Activated T-cell treated with anti-CD3 and anti-CD28 coated beads, Interleukin-2, amount 50 U/mL, for 4 hours (primary cell): Measurements from ENCODE around the gene SNUPN. TPM values are rescaled to one million over a fixed set of nuclear protein-coding genes. Genes with fewer than 3 reads are reported as not detected.

Experiments used
- ATAC-seq, 2 donors: fragments of 200-7000 bp; cut with Tn5 transposase; one replicate each; pipeline ENCODE4 v1.10.0; 2021
- DNase-seq: peaks from one replicate; pipeline ENCODE4 v3.0.0-alpha.2; 2020
- H3K27me3 Mint-ChIP-seq: one replicate; pipeline ENCODE4 v1.8.0; 2021; ENCODE audit warnings: low read depth, mixed read lengths
- H3K36me3 Mint-ChIP-seq: one replicate; pipeline ENCODE4 v1.8.0; 2022; ENCODE audit warnings: mixed read lengths; ENCODE audit not compliant: insufficient read depth
- H3K4me1 Mint-ChIP-seq: one replicate; pipeline ENCODE4 v1.8.0; 2021; ENCODE audit warnings: low read depth, mixed read lengths
- H3K4me3 Mint-ChIP-seq: one replicate; pipeline ENCODE4 v1.8.0; 2021; ENCODE audit warnings: mild to moderate bottlenecking, moderate library complexity, mixed read lengths
- H3K9me3 Mint-ChIP-seq: one replicate; pipeline ENCODE4 v1.8.0; 2021; ENCODE audit warnings: mixed read lengths
- total RNA-seq, 3 donors: library from RNA; stranded (reverse); gene quantifications; one replicate each; pipeline ENCODE4 v1.2.1, GENCODE V29; 2021

The SNUPN gene
- total RNA-seq, 3 donors from 2014 or later = 32.1 to 35.7 (median 32.8) TPM

GRCh38 chr15:75622505-75622904, 3.0 kb downstream of the SNUPN start:
- H3K36me3 Mint-ChIP-seq = peaks cover 3% of the 10 kb centered on the region
- ATAC-seq = no peak
- H3K4me1 Mint-ChIP-seq = peaks cover 38% of the 10 kb centered on the region
- DNase-seq = no peak
- no peaks in the 10 kb centered on the region for H3K9me3 Mint-ChIP-seq
- H3K27me3 Mint-ChIP-seq = no peaks in the 10 kb centered on the region
- peak overlapping the region; percentile 45 for H3K4me3 Mint-ChIP-seq

GRCh38 chr15:75620841-75621391, 4.6 kb downstream of the SNUPN start:
- no peak for ATAC-seq
- Mint-ChIP-seq H3K4me1 (peaks cover 32% of the 10 kb centered on the region), H3K4me3 (peak overlapping the region; percentile 67), H3K9me3 (no peaks in the 10 kb centered on the region), H3K36me3 (peaks cover 13% of the 10 kb centered on the region), H3K27me3 (no peaks in the 10 kb centered on the region)
- peak; percentile 20 for DNase-seq

- DNase-seq = no peak
- Mint-ChIP-seq H3K27me3 (no peaks in the 10 kb centered on the region), H3K4me1 (peaks cover 32% of the 10 kb centered on the region), H3K36me3 (peaks cover 17% of the 10 kb centered on the region), H3K4me3 (peak overlapping the region; percentile 43), H3K9me3 (no peaks in the 10 kb centered on the region)
- no peak for ATAC-seq
These were observed 5.3 kb downstream of the SNUPN start for GRCh38 chr15:75620058-75620820.

GRCh38 chr15:75616766-75617165, 8.8 kb downstream of the SNUPN start:
- H3K9me3 Mint-ChIP-seq = no peaks in the 10 kb centered on the region
- no peak overlapping the region for H3K4me3 Mint-ChIP-seq
- DNase-seq (no peak), ATAC-seq (no peak)
- H3K27me3 Mint-ChIP-seq = no peaks in the 10 kb centered on the region
- H3K4me1 Mint-ChIP-seq = peaks cover 19% of the 10 kb centered on the region
- H3K36me3 Mint-ChIP-seq = peaks cover 30% of the 10 kb centered on the region

- DNase-seq = no peak
- H3K9me3 Mint-ChIP-seq = no peaks in the 10 kb centered on the region
- peak overlapping the region; percentile 31 for H3K4me3 Mint-ChIP-seq
- peaks cover 37% of the 10 kb centered on the region for H3K36me3 Mint-ChIP-seq
- no peaks in the 10 kb centered on the region for H3K27me3 Mint-ChIP-seq
- peak; percentile 60 to 73 for ATAC-seq
- H3K4me1 Mint-ChIP-seq = peaks cover 44% of the 10 kb centered on the region
These were observed 18.5 kb downstream of the SNUPN start for GRCh38 chr15:75606711-75607699.

- Mint-ChIP-seq H3K36me3 (peaks cover 34% of the 10 kb centered on the region), H3K27me3 (no peaks in the 10 kb centered on the region), H3K4me1 (peaks cover 44% of the 10 kb centered on the region), H3K9me3 (no peaks in the 10 kb centered on the region), H3K4me3 (peak overlapping the region; percentile 27)
- ATAC-seq (no peak), DNase-seq (no peak)
These were observed 19.5 kb downstream of the SNUPN start for GRCh38 chr15:75606026-75606425.

GRCh38 chr15:75599401-75599800, 26.1 kb downstream of the SNUPN start:
- peaks cover 21% of the 10 kb centered on the region for H3K4me1 Mint-ChIP-seq
- ATAC-seq = no peak
- H3K9me3 Mint-ChIP-seq = no peaks in the 10 kb centered on the region
- H3K36me3 Mint-ChIP-seq = peaks cover 34% of the 10 kb centered on the region
- no peak overlapping the region for H3K4me3 Mint-ChIP-seq
- DNase-seq = no peak
- H3K27me3 Mint-ChIP-seq = no peaks in the 10 kb centered on the region

GRCh38 chr15:75598361-75598760, 27.2 kb downstream of the SNUPN start:
- no peak for DNase-seq
- Mint-ChIP-seq H3K9me3 (no peaks in the 10 kb centered on the region), H3K4me3 (no peak overlapping the region), H3K4me1 (peaks cover 21% of the 10 kb centered on the region), H3K36me3 (peaks cover 34% of the 10 kb centered on the region), H3K27me3 (no peaks in the 10 kb centered on the region)
- ATAC-seq = no peak

- H3K4me1 Mint-ChIP-seq = peaks cover 21% of the 10 kb centered on the region
- DNase-seq (peak; percentile 27), ATAC-seq (peak in 1 of 2 donors; percentile 27)
- H3K36me3 Mint-ChIP-seq = peaks cover 34% of the 10 kb centered on the region
- H3K27me3 Mint-ChIP-seq = no peaks in the 10 kb centered on the region
- no peak overlapping the region for H3K4me3 Mint-ChIP-seq
- H3K9me3 Mint-ChIP-seq = no peaks in the 10 kb centered on the region
These were observed 27.7 kb downstream of the SNUPN start for GRCh38 chr15:75597667-75598341.

GRCh38 chr15:75596703-75597345, 28.7 kb downstream of the SNUPN start:
- Mint-ChIP-seq H3K36me3 (peaks cover 37% of the 10 kb centered on the region), H3K9me3 (no peaks in the 10 kb centered on the region), H3K4me3 (no peak overlapping the region), H3K27me3 (no peaks in the 10 kb centered on the region), H3K4me1 (peaks cover 21% of the 10 kb centered on the region)
- ATAC-seq (no peak), DNase-seq (no peak)

- H3K36me3 Mint-ChIP-seq = peaks cover 41% of the 10 kb centered on the region
- no peaks in the 10 kb centered on the region for H3K27me3 Mint-ChIP-seq
These were observed 31.2 kb downstream of the SNUPN start for GRCh38 chr15:75594276-75594675.

GRCh38 chr15:75591655-75592364, 33.7 kb downstream of the SNUPN start:
- Mint-ChIP-seq H3K27me3 (no peaks in the 10 kb centered on the region), H3K4me3 (no peak overlapping the region), H3K36me3 (peaks cover 28% of the 10 kb centered on the region), H3K9me3 (no peaks in the 10 kb centered on the region), H3K4me1 (peaks cover 8% of the 10 kb centered on the region)
- ATAC-seq (no peak), DNase-seq (no peak)

More at GRCh38 chr15:75594276-75594675, 31.2 kb downstream of the SNUPN start:
- DNase-seq (no peak), ATAC-seq (no peak)
- no peaks in the 10 kb centered on the region for H3K9me3 Mint-ChIP-seq
- no peak overlapping the region for H3K4me3 Mint-ChIP-seq
- H3K4me1 Mint-ChIP-seq = peaks cover 26% of the 10 kb centered on the region

- Mint-ChIP-seq H3K36me3 (peaks cover 22% of the 10 kb centered on the region), H3K9me3 (no peaks in the 10 kb centered on the region), H3K4me1 (peaks cover 7% of the 10 kb centered on the region), H3K4me3 (no peak overlapping the region), H3K27me3 (no peaks in the 10 kb centered on the region)
- no peak for DNase-seq
- peak in 1 of 2 donors; percentile 53 for ATAC-seq
These were observed 35.3 kb downstream of the SNUPN start for GRCh38 chr15:75590239-75590638.
